Endodermal cell (in vitro differentiated cells): Measurements from ENCODE around the gene SLC19A3. TPM values are rescaled to one million over a fixed set of nuclear protein-coding genes. Genes with fewer than 3 reads are reported as not detected.

Source experiments
- DNase-seq: peaks from one replicate; pipeline ENCODE4 v3.0.0-alpha.2; 2017
- H3K27ac ChIP-seq: 2 replicates; pipeline ENCODE4 v1.5.1; 2013; ENCODE audit warnings: mild to moderate bottlenecking, low read depth, low read length, moderate library complexity
- H3K27me3 ChIP-seq: 2 replicates; pipeline ENCODE4 v1.6.1; 2013; ENCODE audit warnings: mild to moderate bottlenecking, low read length, moderate library complexity; ENCODE audit not compliant: insufficient read depth, control insufficient read depth, poor library complexity, severe bottlenecking
- H3K36me3 ChIP-seq: 2 replicates; pipeline ENCODE4 v1.7.0; 2013; ENCODE audit warnings: mild to moderate bottlenecking, low read length, moderate library complexity; ENCODE audit not compliant: control insufficient read depth, insufficient read depth
- H3K4me1 ChIP-seq: one replicate; pipeline ENCODE4 v1.7.0; 2013; ENCODE audit warnings: low read length; ENCODE audit not compliant: control insufficient read depth, insufficient read depth
- H3K4me3 ChIP-seq: 2 replicates; pipeline ENCODE4 v1.5.1; 2013; ENCODE audit warnings: mild to moderate bottlenecking, low read length, moderate library complexity
- H3K9ac ChIP-seq: 2 replicates; pipeline ENCODE4 v1.6.1; 2013; ENCODE audit warnings: mild to moderate bottlenecking, low read length, moderate library complexity; ENCODE audit not compliant: poor library complexity, severe bottlenecking; ENCODE audit errors: extremely low read depth
- H3K9me3 ChIP-seq: 2 replicates; pipeline ENCODE4 v1.6.1; 2013; ENCODE audit warnings: mild to moderate bottlenecking, low read length, moderate library complexity; ENCODE audit not compliant: control insufficient read depth
- H3K27ac Mint-ChIP-seq: 2 replicates; pipeline ENCODE4 v1.8.0; 2020; ENCODE audit warnings: mixed read lengths
- H3K27me3 Mint-ChIP-seq: 2 replicates; pipeline ENCODE4 v1.8.0; 2021; ENCODE audit warnings: mild to moderate bottlenecking, mixed read lengths; ENCODE audit not compliant: insufficient read depth
- H3K36me3 Mint-ChIP-seq: 2 replicates; pipeline ENCODE4 v1.8.0; 2020; ENCODE audit warnings: low read depth, mixed read lengths
- H3K4me1 Mint-ChIP-seq: 2 replicates; pipeline ENCODE4 v1.8.0; 2020; ENCODE audit warnings: mixed read lengths
- H3K4me3 Mint-ChIP-seq: 2 replicates; pipeline ENCODE4 v1.8.0; 2020; ENCODE audit warnings: mild to moderate bottlenecking, moderate library complexity, mixed read lengths
- H3K9me3 Mint-ChIP-seq: 2 replicates; pipeline ENCODE4 v1.8.0; 2020; ENCODE audit warnings: mild to moderate bottlenecking, mixed read lengths
- WGBS, 2 experiments: methylation state at CpG; one replicate each; pipeline versions ENCODE4 v1.1.5 to v1.1.7; 2013; ENCODE audit warnings: missing lambda C conversion rate in 2 of 2, mixed read lengths in 1 of 2; ENCODE audit not compliant: insufficient coverage in 1 of 2, insufficient read length in 1 of 2; 5-methylcytosine and 5-hydroxymethylcytosine counted together
- total RNA-seq, 2 donors: library from RNA; stranded (reverse); fragmentation: NEBNext Ultra II Directional in 1 of 2; extraction: Animal tissue kit (Norgen Biotek cat#: 25700) in 1 of 2; gene quantifications; 2 replicates in 1 of 2; 3 replicates in 1 of 2; pipeline ENCODE4 v1.2.1, GENCODE V29; 2021
- TF ChIP-seq, protein P1 (sequence below): fragments of 200-600 bp; sonication (generic); conservative IDR thresholded peaks from 2 replicates; pipeline ENCODE4 v1.5.0; 2021; ENCODE audit warnings: antibody characterized with exemption, mild to moderate bottlenecking

The SLC19A3 gene
- total RNA-seq, 2 donors from 2014 or later: 0.68 to 1.1 TPM

DNA sequence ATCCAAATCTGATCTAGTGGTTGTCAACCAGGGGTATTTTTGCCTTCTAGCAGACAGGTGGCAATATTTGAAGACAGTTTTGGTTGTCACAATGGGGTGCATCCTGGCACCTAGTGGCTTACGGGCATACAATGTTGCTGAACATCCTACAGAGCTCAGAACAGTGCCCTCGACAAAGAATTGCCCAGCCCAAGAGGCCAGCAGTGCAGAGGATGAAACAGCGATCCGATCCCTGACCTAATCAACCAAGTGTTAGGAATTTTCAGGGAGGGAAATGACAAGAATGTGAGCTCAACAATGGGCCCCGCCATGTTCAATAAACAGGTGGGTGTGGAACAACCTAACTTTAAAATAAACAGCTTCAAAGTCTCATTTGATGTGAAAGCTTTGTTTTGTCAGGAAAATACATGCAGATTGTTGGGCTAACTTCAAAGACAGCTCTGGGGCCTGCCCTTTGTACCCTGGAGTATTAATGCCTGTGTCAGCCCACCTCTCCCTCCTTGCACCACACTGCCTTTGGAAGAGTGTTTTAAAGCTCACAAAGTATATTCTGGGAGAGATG lies 73.8 kb downstream of the SLC19A3 start:
- peak; percentile 55 for DNase-seq
- Mint-ChIP-seq H3K4me1 (peaks cover 12% of the 10 kb centered on the region), H3K4me3 (no peak overlapping the region)

DNA sequence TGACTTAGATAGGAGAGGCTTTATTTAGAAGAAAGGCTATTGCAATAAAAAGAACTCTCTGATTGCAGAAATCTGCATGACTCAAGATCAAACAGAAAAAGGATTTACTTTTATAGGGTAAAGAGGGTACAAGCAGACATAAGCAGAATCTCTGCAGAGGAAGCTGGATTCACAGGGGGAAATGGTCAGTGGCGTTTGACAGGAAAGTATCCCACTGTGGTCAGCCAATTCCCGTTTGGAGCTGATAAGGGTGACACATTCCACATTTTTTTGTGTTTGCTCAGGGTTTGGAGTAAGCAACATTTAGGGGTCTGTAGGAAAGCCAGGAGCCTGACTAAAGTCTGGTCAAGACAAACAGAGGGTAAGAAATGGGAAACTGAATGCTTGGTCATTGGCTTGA lies 75.2 kb downstream of the SLC19A3 start:
- H3K4me3 Mint-ChIP-seq: no peak overlapping the region
- TF ChIP-seq, protein P1, sequence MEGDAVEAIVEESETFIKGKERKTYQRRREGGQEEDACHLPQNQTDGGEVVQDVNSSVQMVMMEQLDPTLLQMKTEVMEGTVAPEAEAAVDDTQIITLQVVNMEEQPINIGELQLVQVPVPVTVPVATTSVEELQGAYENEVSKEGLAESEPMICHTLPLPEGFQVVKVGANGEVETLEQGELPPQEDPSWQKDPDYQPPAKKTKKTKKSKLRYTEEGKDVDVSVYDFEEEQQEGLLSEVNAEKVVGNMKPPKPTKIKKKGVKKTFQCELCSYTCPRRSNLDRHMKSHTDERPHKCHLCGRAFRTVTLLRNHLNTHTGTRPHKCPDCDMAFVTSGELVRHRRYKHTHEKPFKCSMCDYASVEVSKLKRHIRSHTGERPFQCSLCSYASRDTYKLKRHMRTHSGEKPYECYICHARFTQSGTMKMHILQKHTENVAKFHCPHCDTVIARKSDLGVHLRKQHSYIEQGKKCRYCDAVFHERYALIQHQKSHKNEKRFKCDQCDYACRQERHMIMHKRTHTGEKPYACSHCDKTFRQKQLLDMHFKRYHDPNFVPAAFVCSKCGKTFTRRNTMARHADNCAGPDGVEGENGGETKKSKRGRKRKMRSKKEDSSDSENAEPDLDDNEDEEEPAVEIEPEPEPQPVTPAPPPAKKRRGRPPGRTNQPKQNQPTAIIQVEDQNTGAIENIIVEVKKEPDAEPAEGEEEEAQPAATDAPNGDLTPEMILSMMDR: no peak
- DNase-seq: no peak
- peak overlapping the region; percentile 8 for H3K27ac Mint-ChIP-seq
- no peak overlapping the region for H3K27ac ChIP-seq
- no peaks in the 10 kb centered on the region for H3K27me3 Mint-ChIP-seq
- 53% methylated on average over 2 of the region's 2 CpGs; no CpG with 5 or more reads in 1 of the 2 experiments for WGBS, 2 experiments
- no peaks in the 10 kb centered on the region for H3K27me3 ChIP-seq
- H3K4me1 ChIP-seq: peaks cover 3% of the 10 kb centered on the region
- no peaks in the 10 kb centered on the region for H3K9me3 Mint-ChIP-seq
- H3K4me1 Mint-ChIP-seq: peaks cover 12% of the 10 kb centered on the region
- H3K9me3 ChIP-seq: no peaks in the 10 kb centered on the region
- H3K4me3 ChIP-seq: no peak overlapping the region
- no peak overlapping the region for H3K9ac ChIP-seq
- H3K36me3 ChIP-seq: no peaks in the 10 kb centered on the region
- no peaks in the 10 kb centered on the region for H3K36me3 Mint-ChIP-seq

More for the DNA sequence above, 73.8 kb downstream of the SLC19A3 start:
- Mint-ChIP-seq H3K27me3 (no peaks in the 10 kb centered on the region), H3K36me3 (no peaks in the 10 kb centered on the region), H3K9me3 (no peaks in the 10 kb centered on the region), H3K27ac (peak overlapping the region; percentile 55)
- H3K4me3 ChIP-seq: no peak overlapping the region
- H3K9me3 ChIP-seq: no peaks in the 10 kb centered on the region
- H3K27me3 ChIP-seq: no peaks in the 10 kb centered on the region
- no peak overlapping the region for H3K9ac ChIP-seq
- peaks cover 3% of the 10 kb centered on the region for H3K4me1 ChIP-seq
- no peak overlapping the region for H3K27ac ChIP-seq
- WGBS, 2 experiments: 78% methylated on average over 4 to 5 of the region's 5 CpGs
- H3K36me3 ChIP-seq: no peaks in the 10 kb centered on the region
- TF ChIP-seq, protein P1: peak; percentile 16

DNA sequence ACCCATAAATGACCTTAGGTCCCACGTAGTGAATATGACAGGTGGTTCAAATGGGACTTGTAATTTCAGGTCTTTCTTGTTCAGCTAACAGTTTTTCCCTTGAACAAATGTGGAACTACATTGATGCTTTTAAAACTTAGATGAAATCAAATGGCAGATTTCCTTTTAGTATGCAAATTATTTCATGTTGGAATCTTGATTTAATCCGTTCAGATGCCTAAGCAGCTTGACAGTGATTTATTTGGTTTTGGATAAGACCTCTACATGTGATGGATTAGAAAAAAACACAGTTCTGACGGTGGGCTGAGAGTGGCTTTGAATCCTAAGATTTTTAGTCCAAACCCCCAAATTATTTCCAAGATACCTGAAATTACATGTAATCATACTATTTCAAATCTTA lies 83.6 kb downstream of the SLC19A3 start:
- H3K36me3 ChIP-seq: no peaks in the 10 kb centered on the region
- 93 to 95% methylated on average over 3 of the region's 3 CpGs for WGBS, 2 experiments
- no peak overlapping the region for H3K4me3 Mint-ChIP-seq
- H3K36me3 Mint-ChIP-seq: no peaks in the 10 kb centered on the region
- H3K9me3 Mint-ChIP-seq: no peaks in the 10 kb centered on the region
- no peaks in the 10 kb centered on the region for H3K4me1 ChIP-seq
- H3K27me3 Mint-ChIP-seq: no peaks in the 10 kb centered on the region
- no peaks in the 10 kb centered on the region for H3K9me3 ChIP-seq
- no peaks in the 10 kb centered on the region for H3K4me1 Mint-ChIP-seq
- TF ChIP-seq, protein P1: no peak
- no peak overlapping the region for H3K27ac Mint-ChIP-seq
- H3K9ac ChIP-seq: no peak overlapping the region
- H3K27ac ChIP-seq: no peak overlapping the region
- no peaks in the 10 kb centered on the region for H3K27me3 ChIP-seq
- H3K4me3 ChIP-seq: no peak overlapping the region
- DNase-seq: no peak

Other genes with a start within 250 kb of the SLC19A3 start
- 10 to 100 TPM; 90.3 to 92.0 TPM for gene AGFG1, start 245.9 kb downstream of the SLC19A3 start, total RNA-seq
- gene SCYGR2, start 119.1 kb downstream of the SLC19A3 start, total RNA-seq: not detected
- not detected for gene SCYGR3, start 103.2 kb downstream of the SLC19A3 start, total RNA-seq
- not detected for gene SCYGR4, start 100.5 kb downstream of the SLC19A3 start, total RNA-seq
- not detected for gene SCYGR5, start 51.2 kb downstream of the SLC19A3 start, total RNA-seq
- not detected for gene SCYGR6, start 6.7 kb upstream of the SLC19A3 start, total RNA-seq
- gene SCYGR7, start 10.3 kb upstream of the SLC19A3 start, total RNA-seq: not detected
- gene SCYGR8, start 27.9 kb upstream of the SLC19A3 start, total RNA-seq: not detected
- not detected for gene CCL20, start 95.8 kb upstream of the SLC19A3 start, total RNA-seq
- gene DAW1, start 153.6 kb upstream of the SLC19A3 start, total RNA-seq: under 1 TPM in 1 of 2 donors, not detected in 1; 0.27 TPM